HepG2 (cell line): ENCODE data around the gene IRGQ. TPM values are rescaled to one million over a fixed set of nuclear protein-coding genes. Genes with fewer than 3 reads are reported as not detected.
A peak's percentile ranks its signal among the peaks of the same experiment; 100 is the strongest.

Experiments
- ATAC-seq: fragments of 200-7000 bp; cut with Tn5 transposase; 3 replicates; pipeline ENCODE4 v1.9.1; 2020; ENCODE audit warnings: mild to moderate bottlenecking, moderate library complexity
- BruUV-seq: library from RNA; stranded (reverse); fragments of 400-500 nt; replicated peaks from 2 replicates; lab custom pipeline; 2021; lab: Mats Ljungman, UMichigan
- CTCF ChIA-PET: fragments of 300-600 bp; formaldehyde crosslinking; extraction: SDS; loops from one replicate; lab custom pipeline; 2021; ENCODE audit warnings: low total read pairs, inconsistent platforms, low intra/inter-chr PET ratio; lab: Yijun Ruan, JAX
- POLR2A ChIA-PET: fragments of 350-600 bp; sonication (Branson Sonifier 250); formaldehyde crosslinking; loops from one replicate; lab custom pipeline; 2020; ENCODE audit warnings: antibody characterized with exemption, inconsistent platforms; lab: Yijun Ruan, JAX
- DNase-seq: peaks from one replicate; pipeline ENCODE4 v3.0.0-alpha.2; 2015; ENCODE audit warnings: low spot score
- FAIRE-seq: peaks from 3 replicates; lab custom pipeline; 2011; peaks lifted over from hg19 to GRCh38; lab: Jason Lieb, UNC
- H2AFZ ChIP-seq: one replicate; pipeline ENCODE4 v1.6.1; 2011; ENCODE audit warnings: low read length, inconsistent platforms
- H3K27ac ChIP-seq: fragments of 300-600 bp; 3 replicates; pipeline ENCODE4 v1.8.0; 2011; ENCODE audit warnings: mixed run types, mild to moderate bottlenecking, mixed read lengths, low read length, inconsistent platforms; ENCODE audit not compliant: insufficient read depth; ENCODE audit errors: extremely low read length
- H3K27me3 ChIP-seq, 2 experiments: fragments of 200-600 bp in 1 of 2; 2 replicates in 1 of 2; 3 replicates in 1 of 2; pipeline versions ENCODE4 v1.6.0 to v1.8.0; 2011; ENCODE audit warnings: low read length in 2 of 2, mild to moderate bottlenecking in 2 of 2, moderate library complexity in 2 of 2, inconsistent platforms in 1 of 2; ENCODE audit not compliant: insufficient read depth in 2 of 2, control insufficient read depth in 1 of 2
- H3K36me3 ChIP-seq, 2 experiments: fragments of 200-600 bp in 1 of 2; replicated peaks in 1 of 2; 2 replicates in 1 of 2; 3 replicates in 1 of 2; pipeline versions ENCODE4 v1.5.1 to v1.8.0; 2011; ENCODE audit warnings: low read length in 2 of 2, inconsistent platforms in 1 of 2; ENCODE audit not compliant: insufficient read depth in 2 of 2, control insufficient read depth in 1 of 2
- H3K4me1 ChIP-seq: 2 replicates; pipeline ENCODE4 v1.5.1; 2012; ENCODE audit warnings: low read length, inconsistent platforms; ENCODE audit not compliant: insufficient read depth
- H3K4me2 ChIP-seq: 2 replicates; pipeline ENCODE4 v1.6.0; 2011; ENCODE audit warnings: low read depth, low read length, inconsistent platforms
- H3K4me3 ChIP-seq, 3 experiments: fragments of 200-600 bp in 1 of 3; sonication (generic), shearing (Covaris generic) in 1 of 3; replicated peaks in 1 of 3; 2 replicates each; pipeline ENCODE4 v1.5.1; 2011 to 2016; ENCODE audit warnings: low read length in 3 of 3, inconsistent platforms in 2 of 3, low read depth in 2 of 3, mild to moderate bottlenecking in 2 of 3, control low read depth in 1 of 3, mixed read lengths in 1 of 3; ENCODE audit not compliant: insufficient read depth in 1 of 3
- H3K79me2 ChIP-seq: one replicate; pipeline ENCODE4 v1.6.1; 2011; ENCODE audit warnings: low read length, inconsistent platforms; ENCODE audit not compliant: insufficient read depth
- H3K9ac ChIP-seq: 2 replicates; pipeline ENCODE4 v1.6.0; 2011; ENCODE audit warnings: mild to moderate bottlenecking, low read depth, low read length, inconsistent platforms; ENCODE audit not compliant: insufficient read depth
- H3K9me3 ChIP-seq: 2 replicates; pipeline ENCODE4 v1.5.1; 2012; ENCODE audit warnings: mild to moderate bottlenecking, low read length
- H4K20me1 ChIP-seq: 2 replicates; pipeline ENCODE4 v1.6.0; 2011; ENCODE audit warnings: inconsistent platforms, mild to moderate bottlenecking, low read length, moderate library complexity; ENCODE audit not compliant: insufficient read depth
- ATRX ChIP-seq: sonication (generic); formaldehyde crosslinking; IDR thresholded peaks from 2 replicates; pipeline ENCODE4 v1.4.0; 2020; ENCODE audit warnings: missing genetic modification reagents, borderline replicate concordance
- HMG20B ChIP-seq: conservative IDR thresholded peaks from 2 replicates; pipeline ENCODE4 v1.6.1; 2016; ENCODE audit warnings: missing genetic modification reagents, missing compliant biosample characterization
- TAF1 ChIP-seq: sonication (generic); formaldehyde crosslinking; IDR thresholded peaks from 2 replicates; pipeline ENCODE4 v1.4.0; 2020; ENCODE audit warnings: missing genetic modification reagents
- TFDP1 ChIP-seq: IDR thresholded peaks from 2 replicates; pipeline ENCODE4 v1.6.1; 2016; ENCODE audit warnings: missing compliant biosample characterization, missing genetic modification reagents, borderline replicate concordance
- ZNF629 ChIP-seq: sonication (generic); formaldehyde crosslinking; conservative IDR thresholded peaks from 2 replicates; pipeline ENCODE4 v1.5.0; 2020; ENCODE audit warnings: missing genetic modification reagents
- WGBS: methylation state at CpG from one replicate; pipeline ENCODE4 v1.1.6; 2017; ENCODE audit warnings: low lambda C conversion rate; 5-methylcytosine and 5-hydroxymethylcytosine counted together
- in situ Hi-C: cut with HindIII; loops from 2 replicates; pipeline ENCODE4 v1.10.0; 2017; ENCODE audit warnings: low pct_unique_long_range_greater_than_20kb; ENCODE audit not compliant: extremely low pct_ligation_motif_present
- intact Hi-C: fragments of 100-400 bp; cut with micrococcal nuclease; formaldehyde crosslinking; loops from one replicate; pipeline ENCODE4 v1.10.0; 2022; ENCODE audit not compliant: unreplicated experiment
- polyA plus RNA-seq, 8 experiments: library from polyadenylated mRNA; depleted of rRNA in 3 of 8; stranded (reverse) in 7 of 8; unstranded in 1 of 8; fragments of >200 nt; fragmentation: Illumina TruSeq in 4 of 8; extraction: Trizol in 4 of 8; gene quantifications; 2 replicates each; pipeline versions ENCODE4 v1.2.1 to v1.2.3, GENCODE V29; 2011 to 2016; ENCODE audit warnings: low read depth in 4 of 8, missing spikeins in 1 of 8, mixed read lengths in 1 of 8; ENCODE audit not compliant: insufficient read depth in 1 of 8
- total RNA-seq, 5 experiments: library from RNA; depleted of rRNA; stranded (reverse); fragments of >200 nt; fragmentation: Illumina TruSeq; extraction: Trizol; gene quantifications; 2 replicates each; pipeline ENCODE4 v1.2.3, GENCODE V29; 2016; ENCODE audit warnings: low read depth in 1 of 5
- TF ChIP-seq, protein P1 (sequence below): sonication (generic); formaldehyde crosslinking; IDR thresholded peaks from 2 replicates; pipeline ENCODE4 v1.5.0; 2020; ENCODE audit warnings: mild to moderate bottlenecking, missing genetic modification reagents, borderline replicate concordance
- TF ChIP-seq, protein P2 (sequence below): sonication (generic); formaldehyde crosslinking; IDR thresholded peaks from 2 replicates; pipeline ENCODE4 v1.5.1; 2020; ENCODE audit warnings: mild to moderate bottlenecking, moderate library complexity, missing genetic modification reagents

IRGQ gene
- total and polyA plus RNA-seq, 2 of the 13 experiments (the other 11 are each of a cell fraction or from before 2014, with no cell fraction given), result 11.6 to 12.4 TPM

DNA sequence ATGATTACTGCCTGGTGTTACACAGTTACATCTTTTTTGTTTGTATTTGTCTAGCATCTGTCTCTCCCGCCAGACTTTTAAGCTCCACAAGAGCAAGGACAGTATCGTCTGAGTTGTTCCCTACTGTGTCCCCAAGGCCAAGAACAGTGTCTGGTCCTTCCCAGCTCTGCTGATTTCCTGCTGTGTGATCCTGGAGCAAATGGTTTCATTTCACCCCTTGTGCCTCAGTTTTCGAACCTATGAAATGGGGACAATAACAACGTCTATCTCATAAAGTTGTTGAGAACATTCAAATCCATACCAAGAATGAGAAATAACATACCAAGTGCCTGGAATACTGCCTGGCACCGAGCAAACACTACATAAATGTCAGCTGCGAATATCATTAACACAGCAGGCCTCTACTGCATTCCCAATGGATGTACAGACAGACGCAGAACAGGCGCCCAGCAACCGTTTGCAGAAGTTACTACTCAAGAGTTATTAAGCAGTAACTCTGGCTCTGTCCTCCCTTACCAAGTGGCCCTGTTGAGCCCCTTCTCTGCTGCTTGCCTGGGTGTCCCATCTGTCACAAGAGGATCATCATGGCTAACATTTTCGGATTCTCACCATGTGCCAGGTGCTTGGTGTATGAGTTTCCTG is 32.0 kb downstream of the IRGQ start:
- in situ Hi-C loops, result no loop called here
- Histone ChIP-seq H4K20me1 (no peaks in the 10 kb centered on the region), H3K9me3 (no peaks in the 10 kb centered on the region), H3K9ac (no peak overlapping the region), H3K4me2 (no peak overlapping the region), H2AFZ (no peak overlapping the region), H3K27ac (no peak overlapping the region), H3K79me2 (no peaks in the 10 kb centered on the region), H3K4me3 (no peak overlapping the region), H3K27me3 (no peaks in the 10 kb centered on the region), H3K4me1 (no peaks in the 10 kb centered on the region), H3K36me3 (peaks cover 1 to 24% of the 10 kb centered on the region in 2 experiments; a peak in 3 of 5 replicates)
- WGBS, result 85% methylated on average over 9 of the region's 10 CpGs
- ChIA-PET POLR2A (no interaction called here), CTCF (no interaction called here)
- no TSS peak for BruUV-seq
- no peak for FAIRE-seq
- no peak for ATAC-seq
- no peak for DNase-seq
- intact Hi-C loops, result no loop called here
- TF ChIP-seq TAF1 (no peak), ATRX (no peak), TFDP1 (CRISPR knock-in tag) (no peak), HMG20B (CRISPR knock-in tag) (no peak), ZNF629 (CRISPR knock-in tag) (peak; percentile 32; the same call in 1 of the 2 replicates)
- TF ChIP-seq, protein P1, sequence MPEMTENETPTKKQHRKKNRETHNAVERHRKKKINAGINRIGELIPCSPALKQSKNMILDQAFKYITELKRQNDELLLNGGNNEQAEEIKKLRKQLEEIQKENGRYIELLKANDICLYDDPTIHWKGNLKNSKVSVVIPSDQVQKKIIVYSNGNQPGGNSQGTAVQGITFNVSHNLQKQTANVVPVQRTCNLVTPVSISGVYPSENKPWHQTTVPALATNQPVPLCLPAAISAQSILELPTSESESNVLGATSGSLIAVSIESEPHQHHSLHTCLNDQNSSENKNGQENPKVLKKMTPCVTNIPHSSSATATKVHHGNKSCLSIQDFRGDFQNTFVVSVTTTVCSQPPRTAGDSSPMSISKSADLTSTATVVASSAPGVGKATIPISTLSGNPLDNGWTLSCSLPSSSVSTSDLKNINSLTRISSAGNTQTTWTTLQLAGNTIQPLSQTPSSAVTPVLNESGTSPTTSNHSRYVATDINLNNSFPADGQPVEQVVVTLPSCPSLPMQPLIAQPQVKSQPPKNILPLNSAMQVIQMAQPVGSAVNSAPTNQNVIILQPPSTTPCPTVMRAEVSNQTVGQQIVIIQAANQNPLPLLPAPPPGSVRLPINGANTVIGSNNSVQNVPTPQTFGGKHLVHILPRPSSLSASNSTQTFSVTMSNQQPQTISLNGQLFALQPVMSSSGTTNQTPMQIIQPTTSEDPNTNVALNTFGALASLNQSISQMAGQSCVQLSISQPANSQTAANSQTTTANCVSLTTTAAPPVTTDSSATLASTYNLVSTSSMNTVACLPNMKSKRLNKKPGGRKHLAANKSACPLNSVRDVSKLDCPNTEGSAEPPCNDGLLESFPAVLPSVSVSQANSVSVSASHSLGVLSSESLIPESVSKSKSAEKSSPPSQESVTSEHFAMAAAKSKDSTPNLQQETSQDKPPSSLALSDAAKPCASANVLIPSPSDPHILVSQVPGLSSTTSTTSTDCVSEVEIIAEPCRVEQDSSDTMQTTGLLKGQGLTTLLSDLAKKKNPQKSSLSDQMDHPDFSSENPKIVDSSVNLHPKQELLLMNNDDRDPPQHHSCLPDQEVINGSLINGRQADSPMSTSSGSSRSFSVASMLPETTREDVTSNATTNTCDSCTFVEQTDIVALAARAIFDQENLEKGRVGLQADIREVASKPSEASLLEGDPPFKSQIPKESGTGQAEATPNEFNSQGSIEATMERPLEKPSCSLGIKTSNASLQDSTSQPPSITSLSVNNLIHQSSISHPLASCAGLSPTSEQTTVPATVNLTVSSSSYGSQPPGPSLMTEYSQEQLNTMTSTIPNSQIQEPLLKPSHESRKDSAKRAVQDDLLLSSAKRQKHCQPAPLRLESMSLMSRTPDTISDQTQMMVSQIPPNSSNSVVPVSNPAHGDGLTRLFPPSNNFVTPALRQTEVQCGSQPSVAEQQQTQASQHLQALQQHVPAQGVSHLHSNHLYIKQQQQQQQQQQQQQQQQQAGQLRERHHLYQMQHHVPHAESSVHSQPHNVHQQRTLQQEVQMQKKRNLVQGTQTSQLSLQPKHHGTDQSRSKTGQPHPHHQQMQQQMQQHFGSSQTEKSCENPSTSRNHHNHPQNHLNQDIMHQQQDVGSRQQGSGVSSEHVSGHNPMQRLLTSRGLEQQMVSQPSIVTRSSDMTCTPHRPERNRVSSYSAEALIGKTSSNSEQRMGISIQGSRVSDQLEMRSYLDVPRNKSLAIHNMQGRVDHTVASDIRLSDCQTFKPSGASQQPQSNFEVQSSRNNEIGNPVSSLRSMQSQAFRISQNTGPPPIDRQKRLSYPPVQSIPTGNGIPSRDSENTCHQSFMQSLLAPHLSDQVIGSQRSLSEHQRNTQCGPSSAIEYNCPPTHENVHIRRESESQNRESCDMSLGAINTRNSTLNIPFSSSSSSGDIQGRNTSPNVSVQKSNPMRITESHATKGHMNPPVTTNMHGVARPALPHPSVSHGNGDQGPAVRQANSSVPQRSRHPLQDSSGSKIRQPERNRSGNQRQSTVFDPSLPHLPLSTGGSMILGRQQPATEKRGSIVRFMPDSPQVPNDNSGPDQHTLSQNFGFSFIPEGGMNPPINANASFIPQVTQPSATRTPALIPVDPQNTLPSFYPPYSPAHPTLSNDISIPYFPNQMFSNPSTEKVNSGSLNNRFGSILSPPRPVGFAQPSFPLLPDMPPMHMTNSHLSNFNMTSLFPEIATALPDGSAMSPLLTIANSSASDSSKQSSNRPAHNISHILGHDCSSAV (CRISPR knock-in tag), result no peak
- TF ChIP-seq, protein P2, sequence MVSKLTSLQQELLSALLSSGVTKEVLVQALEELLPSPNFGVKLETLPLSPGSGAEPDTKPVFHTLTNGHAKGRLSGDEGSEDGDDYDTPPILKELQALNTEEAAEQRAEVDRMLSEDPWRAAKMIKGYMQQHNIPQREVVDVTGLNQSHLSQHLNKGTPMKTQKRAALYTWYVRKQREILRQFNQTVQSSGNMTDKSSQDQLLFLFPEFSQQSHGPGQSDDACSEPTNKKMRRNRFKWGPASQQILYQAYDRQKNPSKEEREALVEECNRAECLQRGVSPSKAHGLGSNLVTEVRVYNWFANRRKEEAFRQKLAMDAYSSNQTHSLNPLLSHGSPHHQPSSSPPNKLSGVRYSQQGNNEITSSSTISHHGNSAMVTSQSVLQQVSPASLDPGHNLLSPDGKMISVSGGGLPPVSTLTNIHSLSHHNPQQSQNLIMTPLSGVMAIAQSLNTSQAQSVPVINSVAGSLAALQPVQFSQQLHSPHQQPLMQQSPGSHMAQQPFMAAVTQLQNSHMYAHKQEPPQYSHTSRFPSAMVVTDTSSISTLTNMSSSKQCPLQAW, result no peak
